ENCODE measurements around the gene VSIG1. TPM values are rescaled to one million over a fixed set of nuclear protein-coding genes. Genes with fewer than 3 reads are reported as not detected.

VSIG1 gene
- total RNA-seq, 4 donors from 2014 or later, result 0.19 to 0.35 TPM; not detected in 2

- WGBS, 2 donors, result 31 to 54% methylated on average over 2 to 4 of the region's 4 CpGs
- TF ChIP-seq POLR2A (IDR thresholded peaks at IDR 0.05) (no peak), CTCF (IDR thresholded peaks at IDR 0.05) (no peak)
- Histone ChIP-seq H3K27ac (peak overlapping the region in 1 of 4 donors; percentile 36), H3K4me1 (peaks cover 0 to 4% (median 0%) of the 10 kb centered on the region in 3 donors), H3K36me3 (no peaks in the 10 kb centered on the region), H3K9me3 (no peaks in the 10 kb centered on the region), H3K4me3 (no peak overlapping the region), H3K27me3 (no peaks in the 10 kb centered on the region)
- no peak for DNase-seq
- intact Hi-C loops (cut with DNase I), result no loop called here
Observed at GRCh38 chrX:108036298-108036973, 8.4 kb upstream of the VSIG1 start.

- TF ChIP-seq CTCF (IDR thresholded peaks at IDR 0.05), result no peak
- no peak for TF ChIP-seq POLR2A (IDR thresholded peaks at IDR 0.05)
- DNase-seq, result no peak
- Histone ChIP-seq H3K9me3 (no peaks in the 10 kb centered on the region), H3K4me3 (no peak overlapping the region), H3K27me3 (no peaks in the 10 kb centered on the region), H3K27ac (no peak overlapping the region), H3K36me3 (no peaks in the 10 kb centered on the region), H3K4me1 (no peaks in the 10 kb centered on the region)
- WGBS, 2 donors, result 57 to 59% methylated on average over 1 of the region's 1 CpG
- intact Hi-C loops (cut with DNase I), result no loop called here
Observed at GRCh38 chrX:108049649-108050048, 4.8 kb downstream of the VSIG1 start.

GRCh38 chrX:108053218-108053617 lies 8.4 kb downstream of the VSIG1 start:
- DNase-seq, result no peak
- Histone ChIP-seq H3K9me3 (no peaks in the 10 kb centered on the region), H3K4me1 (no peaks in the 10 kb centered on the region), H3K27me3 (no peaks in the 10 kb centered on the region), H3K36me3 (no peaks in the 10 kb centered on the region), H3K4me3 (no peak overlapping the region), H3K27ac (no peak overlapping the region)
- intact Hi-C loops (cut with DNase I), result no loop called here
- TF ChIP-seq POLR2A (IDR thresholded peaks at IDR 0.05) (no peak), CTCF (IDR thresholded peaks at IDR 0.05) (no peak)

- DNase-seq, result no peak
- H3K9me3 ChIP-seq, result no peaks in the 10 kb centered on the region
- intact Hi-C loops (cut with DNase I), result no loop called here
- TF ChIP-seq POLR2A (IDR thresholded peaks at IDR 0.05) (no peak), CTCF (IDR thresholded peaks at IDR 0.05) (no peak)
- no peaks in the 10 kb centered on the region for H3K27me3 ChIP-seq
- H3K27ac ChIP-seq, result no peak overlapping the region
- H3K36me3 ChIP-seq, result no peaks in the 10 kb centered on the region
- no peaks in the 10 kb centered on the region for H3K4me1 ChIP-seq
- H3K4me3 ChIP-seq, result no peak overlapping the region
Observed at GRCh38 chrX:108055546-108055945, 10.7 kb downstream of the VSIG1 start.

- DNase-seq, result no peak
- Histone ChIP-seq H3K27me3 (peaks cover 0 to 6% (median 0%) of the 10 kb centered on the region in 4 donors), H3K9me3 (no peaks in the 10 kb centered on the region), H3K36me3 (no peaks in the 10 kb centered on the region), H3K4me3 (no peak overlapping the region), H3K27ac (no peak overlapping the region), H3K4me1 (no peaks in the 10 kb centered on the region)
- WGBS, 2 donors, result 67 to 86% methylated on average over 1 of the region's 1 CpG
- TF ChIP-seq CTCF (IDR thresholded peaks at IDR 0.05) (no peak), POLR2A (IDR thresholded peaks at IDR 0.05) (no peak)
- intact Hi-C loops (cut with DNase I), result no loop called here
Observed at GRCh38 chrX:108059801-108060200, 14.9 kb downstream of the VSIG1 start.
